NCI-H2196 treated with DMSO at 0.1 percent for 48 hours (cell line): Measurements from ENCODE around the gene LPCAT3.
A peak's percentile ranks its signal among the peaks of the same experiment; 100 is the strongest.

Experiments used
- DNase-seq: peaks from one replicate; lab custom pipeline; 2025; ENCODE audit not compliant: unreplicated experiment; lab: John Stamatoyannopoulos, UW

LPCAT3 gene

DNA sequence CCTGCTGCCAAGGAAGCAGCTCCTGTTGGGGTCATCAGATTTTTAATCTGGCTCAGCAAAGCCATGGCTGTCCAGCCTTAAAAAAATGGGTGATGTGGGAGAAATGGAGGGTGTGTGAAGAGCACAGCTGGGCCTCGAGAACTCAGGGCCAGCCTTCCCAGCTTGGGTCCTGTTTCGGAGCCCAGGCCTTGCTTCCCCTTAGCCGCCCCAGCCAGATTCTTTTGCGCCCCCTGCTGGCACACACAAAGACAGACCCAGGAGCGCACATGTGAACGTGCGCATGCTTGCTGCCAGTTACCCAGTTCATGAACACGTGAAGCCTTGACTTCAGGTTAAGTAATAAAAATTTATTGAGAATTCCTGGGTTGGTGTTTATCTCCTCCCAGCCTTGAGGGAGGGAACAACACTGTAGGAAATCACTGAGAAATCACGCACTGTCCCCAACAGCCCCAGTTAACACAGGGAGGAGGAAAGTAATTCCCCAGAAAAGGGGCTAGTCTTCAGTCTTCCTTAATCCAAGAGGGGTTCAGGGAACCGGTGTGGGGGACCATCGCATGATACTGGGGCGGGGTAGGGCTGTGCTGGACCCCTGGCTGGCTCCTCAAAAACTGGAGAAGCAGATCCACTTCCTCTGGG is 53.1 kb downstream of the LPCAT3 start:
- peak; percentile 47 for DNase-seq

DNA sequence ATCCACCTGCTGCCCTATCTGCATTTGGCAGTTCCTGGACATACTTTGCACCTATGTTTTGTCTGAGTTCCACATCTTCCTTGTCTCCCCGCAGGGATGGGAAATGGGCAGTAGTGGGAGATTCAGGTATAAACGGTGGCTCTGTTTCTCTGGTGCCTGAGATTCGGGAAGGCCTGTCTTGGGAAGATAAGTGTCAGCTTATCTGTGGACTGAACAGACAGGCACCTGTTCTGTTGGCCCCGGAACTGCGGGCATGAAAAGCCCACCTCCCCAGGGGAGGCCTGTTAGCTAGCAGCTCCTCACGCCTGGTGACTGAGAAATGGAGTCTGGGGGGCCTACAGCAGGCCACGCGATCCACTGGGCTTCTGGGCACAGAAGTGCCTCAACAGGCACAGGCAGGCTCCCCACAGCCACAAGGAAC is 53.7 kb downstream of the LPCAT3 start:
- no peak for DNase-seq

DNA sequence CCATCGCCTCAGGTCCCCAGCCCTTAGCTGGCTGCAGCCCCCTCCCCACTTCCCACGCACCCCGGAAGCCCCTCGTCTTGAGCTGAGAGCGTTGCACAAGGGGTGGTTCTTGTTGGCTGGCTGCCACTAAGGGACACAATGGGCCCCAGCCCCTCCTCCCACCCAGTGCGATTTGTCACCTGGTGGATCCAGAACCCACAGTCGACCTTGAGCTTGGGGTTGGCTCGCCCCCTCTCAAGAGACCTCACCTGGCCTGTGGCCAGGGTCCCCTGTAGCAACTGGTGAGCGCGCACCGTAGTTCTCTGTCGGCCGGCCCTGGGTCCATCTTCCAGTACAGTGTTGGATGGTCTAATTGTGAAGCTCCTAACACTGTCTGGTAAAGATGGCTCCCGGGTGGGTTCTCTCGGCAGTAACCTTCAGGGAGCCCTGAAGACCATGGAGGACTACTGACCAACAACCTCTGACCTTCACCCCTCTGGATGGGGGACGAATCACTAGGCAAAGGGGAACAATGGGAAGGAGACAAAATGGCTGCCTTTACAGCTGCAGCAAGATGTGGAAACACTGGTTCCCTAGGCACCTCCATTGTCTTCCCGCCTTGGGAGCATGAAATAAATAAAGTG is 54.4 kb downstream of the LPCAT3 start:
- DNase-seq: no peak

DNA sequence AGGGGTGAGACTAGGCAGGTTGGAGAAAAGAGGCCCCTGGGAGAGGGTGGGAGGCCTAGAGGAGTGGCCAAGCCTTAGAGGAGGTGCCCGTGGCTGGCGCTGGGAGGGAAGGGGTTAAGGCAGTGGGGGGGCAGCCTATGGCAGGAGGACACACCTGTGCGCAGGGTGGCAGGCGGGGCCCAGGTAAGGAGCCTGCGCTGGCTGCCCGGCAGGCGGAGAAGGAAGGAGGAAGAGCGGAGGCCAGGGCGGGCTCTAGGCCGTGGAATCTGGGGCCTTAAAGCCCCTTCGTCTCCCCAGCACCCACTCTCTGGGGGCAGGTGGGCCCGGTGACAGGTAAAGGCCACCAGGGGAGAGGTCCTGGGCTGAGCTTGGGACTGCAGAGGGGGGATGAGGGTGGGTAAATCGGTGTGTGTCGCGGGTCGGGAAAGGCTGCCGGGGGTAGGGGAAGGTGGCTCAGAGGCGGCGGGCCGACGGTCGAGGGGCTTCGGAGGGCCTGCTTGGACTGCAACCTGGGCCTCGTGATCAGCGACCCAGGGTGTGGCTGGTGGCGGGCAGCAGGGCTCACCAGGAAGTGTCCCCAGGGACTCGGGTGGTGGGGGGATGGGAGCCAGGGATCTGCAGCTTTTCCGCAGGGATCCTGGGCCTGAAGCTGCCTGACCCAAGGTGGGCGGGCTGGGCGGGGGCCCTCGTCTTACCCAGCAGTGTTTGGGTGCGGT is 55.1 kb downstream of the LPCAT3 start:
- peak; percentile 47 for DNase-seq

DNA sequence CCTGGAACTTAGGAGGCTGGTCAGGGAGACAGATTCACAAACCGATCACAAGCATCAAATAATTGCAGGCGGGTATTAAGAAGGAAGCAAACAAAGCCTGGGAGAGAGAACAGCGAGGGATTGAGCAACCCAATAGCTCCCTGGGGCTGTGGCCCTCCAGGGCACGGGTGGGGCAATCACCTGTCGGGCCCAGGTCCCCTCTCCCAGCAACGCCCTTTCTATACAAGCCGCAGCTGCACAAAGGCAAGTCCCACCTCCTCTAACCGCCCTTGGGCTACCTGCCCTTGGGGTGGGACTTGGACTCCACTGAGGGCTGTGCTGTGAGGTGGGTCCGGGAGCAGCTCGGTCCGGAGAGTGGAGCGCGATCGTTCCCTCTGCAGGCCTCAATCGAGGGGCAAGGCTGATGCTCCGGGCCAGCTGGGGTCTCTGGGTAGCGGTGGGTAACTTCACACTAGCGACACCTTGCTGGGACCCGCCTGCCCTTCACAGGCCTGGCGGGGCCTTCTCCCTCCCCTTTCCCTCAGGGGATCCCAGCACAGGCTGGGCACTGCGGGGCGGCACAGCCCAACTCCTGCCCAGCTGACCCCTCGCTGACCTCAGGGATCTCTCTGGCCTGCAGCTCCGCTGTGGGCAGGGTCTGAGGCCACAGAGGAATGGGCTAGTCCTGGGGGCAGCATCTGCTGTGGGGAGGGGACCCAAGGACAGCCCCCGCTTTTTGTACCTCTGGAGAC is 55.8 kb downstream of the LPCAT3 start:
- DNase-seq: no peak

DNA sequence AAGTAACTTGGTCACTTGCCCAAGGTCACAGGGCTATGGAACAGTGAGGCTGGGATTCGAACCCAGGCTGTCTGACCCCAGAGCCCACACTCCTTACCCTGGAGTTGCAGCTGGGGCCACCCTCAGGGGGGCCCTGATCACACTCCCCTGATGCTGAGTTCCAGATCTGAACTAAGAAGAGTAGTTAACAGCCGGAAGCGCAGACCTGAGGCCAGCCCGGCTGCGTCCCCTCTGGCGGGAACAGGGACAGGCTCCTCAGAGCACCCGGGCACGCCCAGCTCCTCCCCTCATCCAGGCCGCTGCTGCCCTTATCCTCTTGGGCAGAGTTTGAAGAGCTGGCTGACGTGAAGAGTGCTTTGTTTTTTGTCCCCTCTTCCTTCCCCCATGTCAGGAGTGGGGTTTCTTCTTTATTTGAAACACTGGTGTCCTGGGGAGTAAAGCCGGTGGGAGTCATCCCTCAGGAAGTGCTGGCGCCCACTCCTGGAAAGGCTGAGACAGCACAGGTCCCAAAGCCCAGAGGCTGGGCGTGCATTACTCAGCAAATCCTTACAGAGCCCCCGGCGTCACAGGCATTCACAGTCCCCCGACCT is 56.5 kb downstream of the LPCAT3 start:
- DNase-seq: peak; percentile 39

DNA sequence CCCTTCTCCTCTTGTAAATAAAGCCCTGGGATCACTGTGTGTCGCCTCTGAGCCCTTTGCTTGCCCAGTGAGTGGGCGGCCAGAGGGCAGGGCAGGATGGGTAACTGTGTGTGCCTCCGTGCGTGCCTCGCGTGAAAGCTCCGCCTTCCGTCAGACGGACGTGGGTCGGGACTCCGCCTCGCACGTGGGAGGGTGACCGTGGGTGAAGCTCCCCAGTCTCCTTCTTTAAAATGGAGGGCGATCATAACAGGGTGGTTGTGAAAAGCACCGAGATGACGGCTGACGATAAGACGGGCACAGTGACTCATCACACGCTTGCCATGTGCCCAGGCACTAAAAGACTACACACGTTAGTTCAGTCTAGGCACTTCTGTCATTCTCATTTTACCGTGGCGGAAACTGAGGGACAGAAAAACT is 57.0 kb downstream of the LPCAT3 start:
- no peak for DNase-seq

DNA sequence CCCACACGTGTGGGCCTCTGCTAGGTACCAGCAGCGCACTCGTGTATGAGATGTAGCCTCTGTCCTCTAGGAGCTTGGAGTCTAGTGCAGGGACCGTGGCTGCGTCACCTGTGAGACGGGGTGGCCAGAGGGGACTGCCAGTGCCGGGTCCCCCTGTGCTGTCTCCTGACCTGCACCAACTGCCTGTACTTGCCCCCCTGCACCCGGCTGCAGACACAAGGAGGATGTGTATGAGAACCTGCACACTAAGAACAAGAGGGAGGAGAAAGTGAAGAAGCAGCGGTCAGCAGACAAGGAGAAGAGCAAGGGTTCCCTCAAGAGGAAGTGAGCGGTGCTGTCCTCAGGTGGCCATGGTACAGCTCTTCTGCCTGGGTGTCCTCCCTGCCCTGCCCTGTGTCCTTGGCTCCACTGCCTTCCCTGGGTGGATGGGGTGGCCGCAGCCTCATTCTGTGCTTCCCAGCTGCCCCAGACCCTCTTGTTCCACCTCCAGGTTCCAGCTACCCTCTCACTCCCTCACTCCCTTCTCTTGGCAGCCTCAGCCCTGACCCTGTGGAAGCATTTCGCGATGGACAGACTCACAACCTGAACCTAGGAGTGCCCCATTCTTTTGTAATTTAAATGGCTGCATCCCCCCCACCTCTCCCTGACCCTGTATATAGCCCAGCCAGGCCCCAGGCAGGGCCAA is 57.5 kb downstream of the LPCAT3 start:
- DNase-seq: no peak

DNA sequence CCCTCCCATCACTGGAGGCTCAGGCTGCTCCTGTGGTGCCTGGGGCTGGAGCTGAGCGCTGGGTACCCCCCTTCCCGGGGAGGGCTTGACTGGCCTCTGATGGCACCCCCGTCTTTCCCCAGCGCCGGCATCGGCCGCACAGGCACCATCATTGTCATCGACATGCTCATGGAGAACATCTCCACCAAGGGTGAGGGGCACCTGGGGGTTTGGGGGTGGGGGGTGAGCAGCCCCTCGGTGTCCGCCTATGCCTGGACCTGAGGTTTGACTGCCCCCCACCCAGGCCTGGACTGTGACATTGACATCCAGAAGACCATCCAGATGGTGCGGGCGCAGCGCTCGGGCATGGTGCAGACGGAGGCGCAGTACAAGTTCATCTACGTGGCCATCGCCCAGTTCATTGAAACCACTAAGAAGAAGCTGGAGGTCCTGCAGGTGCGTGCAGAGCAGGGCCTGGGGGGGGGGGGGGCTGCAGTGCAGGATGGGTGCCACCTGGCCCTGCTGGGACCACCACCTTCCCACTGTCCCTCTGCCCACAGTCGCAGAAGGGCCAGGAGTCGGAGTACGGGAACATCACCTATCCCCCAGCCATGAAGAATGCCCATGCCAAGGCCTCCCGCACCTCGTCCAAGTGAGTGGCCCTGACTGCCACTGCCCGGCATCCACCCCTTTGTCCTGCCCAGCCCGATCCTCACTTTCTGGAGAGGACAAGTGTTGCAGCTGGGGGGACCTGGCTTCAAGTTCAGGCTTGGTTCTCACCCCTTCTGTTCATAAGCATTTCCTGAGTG is 58.3 kb downstream of the LPCAT3 start:
- DNase-seq: no peak

DNA sequence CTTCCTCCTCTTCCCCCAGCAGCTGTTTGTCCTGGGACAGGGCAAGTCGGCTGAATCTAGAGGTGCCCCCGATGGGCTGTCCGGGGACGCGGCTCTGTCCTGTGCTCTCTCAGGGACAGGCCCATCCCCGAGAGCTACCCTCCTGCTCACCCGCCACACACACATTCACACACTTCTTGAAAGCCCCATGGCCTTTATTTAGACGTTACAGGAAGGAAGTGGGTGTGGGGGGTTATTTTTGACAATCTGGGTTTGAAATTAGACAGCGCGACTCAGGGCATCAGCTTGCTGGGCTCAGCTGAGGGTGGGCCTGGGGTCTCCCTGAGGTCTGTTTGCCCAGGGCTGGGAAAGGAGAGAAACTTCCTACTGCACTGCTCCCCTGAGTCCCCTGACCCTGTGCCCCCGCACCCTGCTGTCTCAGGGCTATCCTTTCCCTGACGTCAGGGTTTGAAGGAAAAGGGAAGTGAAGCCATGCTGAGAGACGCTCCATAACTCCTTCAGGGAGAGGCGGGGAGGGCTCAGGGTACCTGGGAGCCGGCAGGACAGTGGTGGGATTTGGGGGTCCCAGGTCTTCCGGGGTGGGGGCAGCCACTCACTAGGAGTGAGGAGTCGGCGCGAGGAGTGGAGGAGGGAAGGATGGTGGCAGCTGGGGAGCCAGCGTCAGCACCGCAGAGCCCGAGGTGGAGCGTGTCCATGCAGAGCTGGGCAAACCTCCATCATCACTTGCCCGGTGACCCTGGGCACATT is 59.0 kb downstream of the LPCAT3 start:
- no peak for DNase-seq

DNA sequence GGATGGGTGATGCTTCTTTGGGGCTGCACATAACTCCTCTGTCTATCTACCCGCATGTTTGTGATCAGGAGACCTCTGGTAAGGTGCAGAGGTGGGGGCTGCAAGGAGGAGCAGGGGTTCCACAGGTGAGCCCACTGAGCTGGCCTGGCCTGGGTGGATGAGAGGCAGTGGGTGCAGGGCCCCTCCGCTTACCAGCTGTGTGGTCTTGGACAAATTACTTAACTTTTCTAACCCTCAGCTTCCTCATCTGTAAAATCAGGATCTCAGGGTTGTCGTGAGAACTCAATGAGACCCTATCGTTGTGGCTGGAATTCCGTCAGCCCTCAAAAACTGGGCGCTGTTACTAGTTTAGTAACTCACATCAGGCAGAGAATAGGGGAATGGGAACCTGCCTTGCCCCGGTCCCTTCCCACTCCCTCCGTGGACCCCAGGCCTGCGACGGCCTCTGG is 59.6 kb downstream of the LPCAT3 start:
- DNase-seq: no peak

DNA sequence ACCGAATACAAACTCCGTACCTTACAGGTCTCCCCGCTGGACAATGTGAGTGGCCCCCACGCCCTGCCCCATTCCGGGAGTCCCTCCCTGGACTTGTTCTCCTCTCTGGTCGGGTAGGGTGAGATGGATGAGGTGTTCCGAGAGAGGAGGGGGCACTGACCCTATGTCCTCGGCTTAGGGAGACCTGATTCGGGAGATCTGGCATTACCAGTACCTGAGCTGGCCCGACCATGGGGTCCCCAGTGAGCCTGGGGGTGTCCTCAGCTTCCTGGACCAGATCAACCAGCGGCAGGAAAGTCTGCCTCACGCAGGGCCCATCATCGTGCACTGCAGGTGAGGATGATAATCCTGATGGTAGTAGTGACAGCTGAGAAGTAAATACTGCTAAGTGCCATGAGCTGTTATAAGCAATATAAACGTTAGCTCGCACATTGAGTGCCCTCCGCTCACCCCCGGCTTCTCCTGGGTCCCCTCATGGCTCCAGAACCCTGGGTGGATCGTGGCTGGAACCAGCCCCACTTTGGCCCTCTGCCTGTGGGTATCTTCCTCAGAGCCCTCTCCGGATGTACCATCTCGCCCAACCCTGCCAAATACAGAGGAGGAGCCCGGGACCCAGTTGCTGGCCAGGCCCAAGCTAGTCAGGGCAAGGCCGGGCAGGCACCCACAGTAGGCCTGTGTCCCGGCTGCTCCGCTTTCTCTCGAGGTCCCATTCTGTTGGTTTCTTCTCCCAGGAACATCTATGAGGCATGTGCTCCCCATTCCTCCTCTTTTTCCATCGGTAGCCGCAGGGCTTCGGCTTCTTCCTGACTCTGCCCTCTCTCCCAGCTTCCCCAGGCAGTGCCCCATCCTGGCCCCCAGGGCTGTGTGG is 60.3 kb downstream of the LPCAT3 start:
- DNase-seq: no peak

DNA sequence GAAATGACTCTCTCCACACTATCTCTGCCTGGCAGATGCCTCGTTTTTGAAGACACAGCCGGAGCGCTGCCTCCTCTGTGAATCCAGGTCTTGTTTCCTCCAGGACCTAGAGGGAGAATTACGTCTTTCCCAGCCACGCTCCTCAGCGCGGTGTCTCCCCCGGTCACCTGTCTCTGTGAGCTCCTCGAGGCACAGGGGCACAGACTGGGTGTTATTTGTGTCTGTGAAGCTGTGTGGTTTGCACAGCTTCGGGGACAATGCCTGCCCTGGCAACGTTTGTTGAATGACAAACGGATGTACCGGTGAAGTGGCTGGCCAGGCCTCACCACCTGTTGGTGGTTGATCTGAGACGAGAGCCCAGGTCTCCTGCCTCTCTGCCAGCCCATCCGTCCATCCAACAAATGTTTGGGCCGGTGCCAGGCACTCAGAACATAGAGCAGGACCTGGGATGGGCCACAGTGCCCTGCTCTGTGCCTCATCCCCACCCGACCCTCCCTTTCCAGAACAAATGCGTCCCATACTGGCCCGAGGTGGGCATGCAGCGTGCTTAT is 61.0 kb downstream of the LPCAT3 start:
- DNase-seq: no peak

DNA sequence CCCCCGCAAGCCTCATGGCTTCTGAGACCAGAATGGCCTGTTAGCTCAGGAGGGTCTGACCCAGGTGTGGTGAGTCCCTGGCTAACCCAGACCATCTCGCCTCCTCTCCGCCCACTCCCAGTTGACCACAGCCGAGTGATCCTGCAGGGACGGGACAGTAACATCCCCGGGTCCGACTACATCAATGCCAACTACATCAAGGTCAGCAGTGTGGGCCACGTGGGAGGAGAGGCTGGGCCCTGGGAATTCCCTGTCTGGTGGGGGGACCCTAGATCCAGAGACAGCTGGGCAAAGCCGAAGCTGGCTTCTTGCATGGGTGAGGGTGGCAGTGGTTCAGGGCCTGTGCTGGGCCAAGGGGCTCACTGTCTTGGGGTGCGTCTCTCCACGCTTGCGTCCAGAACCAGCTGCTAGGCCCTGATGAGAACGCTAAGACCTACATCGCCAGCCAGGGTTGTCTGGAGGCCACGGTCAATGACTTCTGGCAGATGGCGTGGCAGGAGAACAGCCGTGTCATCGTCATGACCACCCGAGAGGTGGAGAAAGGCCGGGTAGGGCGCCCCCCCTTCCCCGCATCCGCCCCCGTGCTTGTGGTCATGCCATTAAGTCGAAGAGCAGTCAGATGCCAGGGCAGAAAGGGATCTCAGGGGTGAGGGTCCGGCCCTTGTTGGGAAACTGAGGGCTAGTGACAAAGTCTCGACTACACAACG is 62.1 kb downstream of the LPCAT3 start:
- DNase-seq: no peak

DNA sequence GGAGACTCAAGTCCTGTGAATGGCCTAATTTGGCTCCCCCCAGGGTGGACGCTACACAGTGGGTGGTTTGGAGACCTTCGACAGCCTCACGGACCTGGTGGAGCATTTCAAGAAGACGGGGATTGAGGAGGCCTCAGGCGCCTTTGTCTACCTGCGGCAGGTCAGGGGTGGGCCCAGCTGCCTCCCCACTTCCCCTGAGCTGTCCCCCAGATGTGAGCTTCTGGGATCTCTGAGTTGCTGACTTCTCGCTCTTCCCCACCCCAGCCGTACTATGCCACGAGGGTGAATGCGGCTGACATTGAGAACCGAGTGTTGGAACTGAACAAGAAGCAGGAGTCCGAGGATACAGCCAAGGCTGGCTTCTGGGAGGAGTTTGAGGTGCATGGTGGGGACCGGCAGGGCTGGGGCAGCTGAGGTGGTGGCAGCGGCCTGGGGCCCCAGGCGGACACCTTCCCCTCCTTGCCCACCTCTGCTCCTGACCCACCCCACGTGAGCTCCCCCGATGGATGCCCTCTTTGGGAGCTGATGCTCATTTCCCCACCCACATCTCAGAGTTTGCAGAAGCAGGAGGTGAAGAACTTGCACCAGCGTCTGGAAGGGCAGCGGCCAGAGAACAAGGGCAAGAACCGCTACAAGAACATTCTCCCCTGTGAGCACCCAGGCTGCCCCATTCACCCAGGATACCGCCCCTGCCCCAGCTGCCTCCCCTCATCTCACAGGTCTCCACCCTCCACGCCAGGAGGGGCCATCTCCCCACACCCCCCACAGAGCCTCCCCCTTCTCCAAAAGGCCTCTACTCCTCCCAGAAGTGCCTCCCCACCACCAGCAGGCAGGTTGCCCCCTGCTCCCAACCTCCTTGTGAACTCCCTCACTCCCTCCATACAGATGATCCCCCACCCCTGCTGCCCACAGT is 62.9 kb downstream of the LPCAT3 start:
- DNase-seq: no peak
